ENCODE results near the gene NKX1-1.
"Not testable (repeated sequence)": the region's sequence is repeated elsewhere in the genome, so short reads cannot be mapped to it uniquely, and the experiment has no call there.

NKX1-1 gene

DNA sequence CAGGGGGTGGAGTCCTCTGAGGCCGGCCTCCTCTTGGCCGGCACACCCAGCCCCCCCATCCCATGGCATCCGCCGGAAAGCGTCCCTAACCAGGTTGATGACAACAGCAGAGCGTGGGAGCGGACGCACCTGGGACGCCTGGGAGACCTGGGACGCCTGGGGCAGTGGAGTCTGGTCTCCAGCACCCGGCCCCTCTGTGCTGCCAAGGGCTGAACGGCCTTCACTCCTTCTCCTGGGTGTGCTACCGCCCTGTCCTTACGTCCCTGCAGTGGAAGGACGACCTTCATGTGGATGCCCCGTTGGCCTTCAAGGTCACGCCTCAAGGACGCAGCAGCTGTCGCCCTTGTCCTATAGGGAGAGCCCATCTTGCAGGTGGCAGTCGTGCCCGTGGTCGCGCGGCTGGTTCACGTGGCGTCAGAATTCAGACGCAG lies 26.9 kb downstream of the NKX1-1 start:
- H3K27ac ChIP-seq (ENCODE audit: low read length) = no peak overlapping the region
- no peak overlapping the region for H3K4me3 ChIP-seq (ENCODE audit: low read length)
- no peak overlapping the region for H3K9ac ChIP-seq (ENCODE audit: low read length)
- no peaks in the 10 kb centered on the region for H3K9me3 ChIP-seq (ENCODE audit: control insufficient read depth, low read depth, low read length)
- H3K36me3 ChIP-seq (ENCODE audit: control insufficient read depth, low read depth, low read length) = no peaks in the 10 kb centered on the region
- no peaks in the 10 kb centered on the region for H3K4me1 ChIP-seq (ENCODE audit: control insufficient read depth, low read depth, low read length)
- H3K27me3 ChIP-seq (ENCODE audit: control insufficient read depth, insufficient read depth, low read length) = no peaks in the 10 kb centered on the region

DNA sequence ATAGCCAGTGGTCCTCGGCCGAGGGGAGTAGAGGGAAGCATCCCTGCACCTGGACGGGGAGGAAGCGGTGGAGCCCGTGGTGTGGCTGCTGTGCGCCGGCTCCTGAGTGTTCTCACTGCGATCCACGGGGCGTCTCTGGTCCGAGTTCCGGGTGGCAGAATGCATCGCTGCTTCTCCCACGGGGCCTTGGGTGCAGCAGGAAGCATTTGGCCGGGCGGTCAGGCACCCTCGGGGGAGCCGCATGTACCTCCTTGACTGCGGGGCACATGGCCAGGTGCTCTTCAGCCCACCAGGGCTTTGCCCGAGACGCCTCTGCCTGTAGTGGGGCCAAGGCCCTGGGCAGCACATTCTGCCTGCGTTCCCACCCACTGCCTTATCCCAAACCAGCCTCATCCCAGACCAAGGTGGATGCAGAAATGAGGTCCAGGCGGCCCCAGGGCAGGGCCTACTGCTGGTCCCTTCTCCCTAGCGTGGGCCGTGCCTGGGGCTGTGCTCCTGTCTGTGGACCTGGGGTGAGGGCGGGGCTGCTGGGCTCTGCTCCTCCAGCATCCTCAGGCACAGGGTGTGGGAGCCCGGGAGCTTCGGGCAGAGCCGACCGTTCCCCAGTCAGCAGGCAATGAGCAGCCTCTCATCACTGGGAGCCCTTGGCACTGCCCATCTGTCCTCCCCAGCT lies 27.5 kb downstream of the NKX1-1 start:
- Histone ChIP-seq H3K36me3 (ENCODE audit: control insufficient read depth, low read depth, low read length) (no peaks in the 10 kb centered on the region), H3K4me1 (ENCODE audit: control insufficient read depth, low read depth, low read length) (no peaks in the 10 kb centered on the region), H3K27ac (ENCODE audit: low read length) (no peak overlapping the region), H3K9ac (ENCODE audit: low read length) (no peak overlapping the region), H3K9me3 (ENCODE audit: control insufficient read depth, low read depth, low read length) (no peaks in the 10 kb centered on the region), H3K4me3 (ENCODE audit: low read length) (no peak overlapping the region), H3K27me3 (ENCODE audit: control insufficient read depth, insufficient read depth, low read length) (no peaks in the 10 kb centered on the region)

DNA sequence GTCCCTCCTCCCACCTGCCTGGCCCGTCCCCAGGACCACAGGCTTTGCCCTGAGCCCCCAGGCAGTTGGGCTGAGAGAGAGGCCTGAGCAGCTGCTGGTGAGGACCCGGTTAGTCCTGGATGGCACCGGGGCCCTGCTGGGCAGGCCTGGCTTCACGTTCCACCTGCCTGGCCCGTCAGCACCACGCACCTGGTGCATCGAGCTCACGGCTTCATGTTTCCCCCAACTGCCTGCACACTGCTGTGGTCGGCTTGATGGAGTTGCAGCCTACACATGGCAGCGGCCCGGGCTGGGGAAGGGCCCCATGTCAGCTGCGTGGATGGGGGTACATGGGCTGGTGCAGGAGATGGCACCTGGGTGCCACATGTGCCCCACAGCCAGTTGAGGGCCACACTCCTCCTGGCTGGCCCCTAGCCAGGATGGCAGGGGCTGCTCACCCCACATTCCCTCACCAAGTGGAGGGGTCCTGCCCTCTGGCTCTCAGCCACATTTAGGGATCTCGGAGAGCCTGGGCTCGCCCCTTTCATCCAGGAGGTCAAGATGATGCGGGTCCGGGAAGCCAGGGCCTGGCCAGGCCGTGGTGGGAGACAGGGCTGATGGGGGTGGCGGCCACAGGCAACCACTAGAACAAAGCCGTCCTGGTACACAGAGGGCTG lies 28.5 kb downstream of the NKX1-1 start:
- Histone ChIP-seq H3K27ac (ENCODE audit: low read length) (no peak overlapping the region), H3K9ac (ENCODE audit: low read length) (no peak overlapping the region), H3K4me3 (ENCODE audit: low read length) (no peak overlapping the region), H3K4me1 (ENCODE audit: control insufficient read depth, low read depth, low read length) (no peaks in the 10 kb centered on the region), H3K9me3 (ENCODE audit: control insufficient read depth, low read depth, low read length) (no peaks in the 10 kb centered on the region), H3K27me3 (ENCODE audit: control insufficient read depth, insufficient read depth, low read length) (no peaks in the 10 kb centered on the region), H3K36me3 (ENCODE audit: control insufficient read depth, low read depth, low read length) (no peaks in the 10 kb centered on the region)

DNA sequence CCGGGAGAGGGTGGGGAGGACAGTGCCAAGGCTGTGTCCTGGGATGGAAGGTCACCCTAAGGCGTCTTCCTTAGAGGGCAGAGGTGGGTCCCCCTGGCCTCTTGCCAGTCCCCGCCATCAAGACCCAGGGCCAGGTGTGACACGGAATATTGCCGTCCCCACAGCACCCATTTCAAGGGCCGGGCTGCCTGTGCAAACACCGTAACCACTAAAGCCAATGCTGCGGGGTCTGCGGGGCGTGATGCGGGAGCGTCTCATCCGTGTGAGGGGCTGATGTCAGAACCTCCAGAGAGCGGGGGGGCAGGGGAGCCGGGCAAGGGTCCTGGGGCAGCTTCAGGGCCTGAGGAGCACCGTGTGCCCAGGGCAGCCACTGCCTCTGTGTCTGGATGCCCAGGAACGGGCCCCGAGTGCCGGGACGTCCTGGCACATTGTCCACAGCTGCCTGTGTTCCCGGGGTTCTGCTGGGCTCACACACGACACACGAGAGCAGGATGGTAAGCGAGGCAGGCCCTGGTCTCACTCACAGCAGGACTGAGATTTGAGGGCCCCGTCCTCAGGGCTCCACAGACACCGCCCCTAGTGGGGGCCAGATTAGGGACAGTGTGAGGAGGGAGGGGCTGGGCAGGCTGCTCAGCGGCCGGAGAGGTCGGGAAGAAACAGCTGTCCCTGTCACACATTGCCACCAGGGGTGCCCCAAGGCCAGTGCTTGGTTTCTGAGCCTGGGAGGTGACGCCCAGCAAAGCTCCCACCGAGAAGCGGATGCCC lies 29.2 kb downstream of the NKX1-1 start:
- Histone ChIP-seq H3K9me3 (ENCODE audit: control insufficient read depth, low read depth, low read length) (no peaks in the 10 kb centered on the region), H3K36me3 (ENCODE audit: control insufficient read depth, low read depth, low read length) (no peaks in the 10 kb centered on the region), H3K9ac (ENCODE audit: low read length) (no peak overlapping the region), H3K27me3 (ENCODE audit: control insufficient read depth, insufficient read depth, low read length) (no peaks in the 10 kb centered on the region), H3K4me3 (ENCODE audit: low read length) (no peak overlapping the region), H3K27ac (ENCODE audit: low read length) (no peak overlapping the region), H3K4me1 (ENCODE audit: control insufficient read depth, low read depth, low read length) (no peaks in the 10 kb centered on the region)

DNA sequence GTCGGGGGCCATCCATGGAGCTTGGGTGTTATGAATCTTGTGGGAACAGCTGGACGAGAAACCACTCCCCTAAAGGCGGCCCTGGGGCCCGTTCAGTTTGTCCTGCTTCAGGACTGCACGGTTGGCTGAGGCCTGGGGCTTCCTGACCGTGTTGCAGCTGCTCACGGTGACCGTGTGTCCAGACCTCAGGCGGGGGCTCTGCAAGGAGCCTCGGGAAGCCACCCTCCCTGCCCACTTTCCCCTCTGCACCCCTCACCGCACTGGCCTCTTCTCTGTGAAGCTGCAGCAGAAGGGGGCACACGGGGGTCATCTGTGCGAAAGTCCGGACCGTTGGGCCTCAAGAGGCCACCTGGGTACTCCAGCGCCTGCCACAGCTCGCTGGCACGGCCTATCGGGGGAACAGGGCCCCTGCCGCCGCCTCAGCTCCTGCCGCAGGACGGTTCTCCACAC lies 29.8 kb downstream of the NKX1-1 start:
- Histone ChIP-seq H3K9ac (ENCODE audit: low read length) (no peak overlapping the region), H3K9me3 (ENCODE audit: control insufficient read depth, low read depth, low read length) (no peaks in the 10 kb centered on the region), H3K4me3 (ENCODE audit: low read length) (no peak overlapping the region), H3K27ac (ENCODE audit: low read length) (no peak overlapping the region), H3K36me3 (ENCODE audit: control insufficient read depth, low read depth, low read length) (no peaks in the 10 kb centered on the region), H3K4me1 (ENCODE audit: control insufficient read depth, low read depth, low read length) (no peaks in the 10 kb centered on the region), H3K27me3 (ENCODE audit: control insufficient read depth, insufficient read depth, low read length) (no peaks in the 10 kb centered on the region)

DNA sequence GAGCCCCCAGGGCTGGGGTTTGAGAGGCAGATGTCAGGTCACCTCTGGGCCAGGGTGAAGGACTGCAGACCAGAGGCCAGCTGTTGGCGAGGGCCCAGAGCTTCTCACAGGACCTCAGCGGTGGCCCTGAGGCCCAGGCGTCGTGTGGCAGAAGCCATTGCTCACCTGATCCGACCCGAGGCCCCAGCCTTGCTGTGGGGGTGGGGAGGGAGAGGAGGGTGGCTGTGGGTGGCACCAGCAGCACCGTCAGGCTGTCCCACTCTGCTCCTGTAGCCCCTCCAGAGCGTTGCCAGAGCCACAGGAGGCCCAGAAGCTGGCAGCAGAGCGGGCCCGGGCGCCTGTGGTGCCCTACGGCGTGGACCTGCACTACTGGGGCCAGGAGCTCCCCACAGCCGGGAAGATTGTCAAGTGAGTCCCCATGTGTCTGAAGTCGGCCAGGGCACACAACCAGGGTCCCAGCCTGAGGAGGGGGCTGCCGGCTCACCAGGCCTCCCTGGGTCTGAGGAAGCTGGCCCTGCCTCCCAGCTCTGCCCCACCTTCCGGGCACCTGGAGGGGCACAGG lies 30.4 kb downstream of the NKX1-1 start:
- Histone ChIP-seq H3K9me3 (ENCODE audit: control insufficient read depth, low read depth, low read length) (no peaks in the 10 kb centered on the region), H3K9ac (ENCODE audit: low read length) (no peak overlapping the region), H3K4me1 (ENCODE audit: control insufficient read depth, low read depth, low read length) (no peaks in the 10 kb centered on the region), H3K4me3 (ENCODE audit: low read length) (no peak overlapping the region), H3K27ac (ENCODE audit: low read length) (no peak overlapping the region), H3K27me3 (ENCODE audit: control insufficient read depth, insufficient read depth, low read length) (no peaks in the 10 kb centered on the region), H3K36me3 (ENCODE audit: control insufficient read depth, low read depth, low read length) (no peaks in the 10 kb centered on the region)

DNA sequence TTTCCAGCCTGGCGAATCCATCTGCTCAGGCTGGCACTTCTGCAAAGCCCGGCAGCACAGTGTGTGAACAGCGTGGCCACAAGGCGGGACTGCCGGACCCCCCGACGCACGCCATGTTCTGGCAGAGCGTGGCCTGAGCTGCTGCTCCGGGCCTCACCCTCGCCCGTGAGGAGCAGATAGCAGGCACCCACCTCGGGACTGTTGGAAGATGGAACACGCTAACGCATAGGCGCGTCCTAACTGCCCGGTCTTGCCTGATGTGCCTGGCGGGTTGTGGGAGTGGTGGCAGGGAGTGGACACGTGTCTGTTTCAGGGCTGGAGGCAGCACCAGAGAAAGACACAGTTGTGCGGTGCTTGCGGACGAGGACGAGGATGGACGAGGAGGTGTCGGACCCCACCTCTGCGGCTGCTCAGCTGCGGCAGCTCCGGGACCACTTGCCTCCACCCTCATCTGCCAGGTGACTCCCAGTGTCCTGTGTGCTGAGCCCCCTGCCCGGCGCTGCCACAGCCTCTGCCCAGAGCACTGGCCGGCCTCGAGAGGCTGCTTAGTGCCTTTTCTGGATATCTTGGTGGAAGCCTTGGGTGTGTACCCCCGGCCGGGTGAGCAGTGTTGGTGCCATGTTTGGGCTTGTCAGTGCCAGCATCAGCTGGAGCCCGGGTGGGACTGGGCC lies 31.1 kb downstream of the NKX1-1 start:
- Histone ChIP-seq H3K9ac (ENCODE audit: low read length) (no peak overlapping the region), H3K9me3 (ENCODE audit: control insufficient read depth, low read depth, low read length) (no peaks in the 10 kb centered on the region), H3K4me3 (ENCODE audit: low read length) (no peak overlapping the region), H3K27ac (ENCODE audit: low read length) (no peak overlapping the region), H3K27me3 (ENCODE audit: control insufficient read depth, insufficient read depth, low read length) (no peaks in the 10 kb centered on the region), H3K36me3 (ENCODE audit: control insufficient read depth, low read depth, low read length) (no peaks in the 10 kb centered on the region), H3K4me1 (ENCODE audit: control insufficient read depth, low read depth, low read length) (no peaks in the 10 kb centered on the region)

DNA sequence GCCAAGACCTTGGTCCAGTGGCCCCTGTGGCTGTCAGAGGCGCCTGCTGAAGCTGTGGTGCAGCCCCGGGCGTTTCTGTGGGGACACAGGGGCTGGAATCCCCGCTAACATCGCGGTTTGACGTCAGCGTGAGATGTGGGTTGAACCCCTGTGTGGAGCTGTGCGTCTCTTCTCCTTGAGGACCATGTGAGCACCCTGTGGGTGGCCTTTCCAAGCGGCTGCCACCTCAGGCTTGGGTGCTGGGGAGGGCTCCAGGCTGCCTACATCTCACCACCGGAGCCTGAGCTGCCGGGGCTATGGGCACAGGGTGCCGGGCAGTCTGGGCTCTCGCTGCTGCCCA lies 31.6 kb downstream of the NKX1-1 start:
- H3K27ac ChIP-seq (ENCODE audit: low read length) = no peak overlapping the region
- no peaks in the 10 kb centered on the region for H3K9me3 ChIP-seq (ENCODE audit: control insufficient read depth, low read depth, low read length)
- H3K27me3 ChIP-seq (ENCODE audit: control insufficient read depth, insufficient read depth, low read length) = no peaks in the 10 kb centered on the region
- H3K9ac ChIP-seq (ENCODE audit: low read length) = no peak overlapping the region
- no peaks in the 10 kb centered on the region for H3K4me1 ChIP-seq (ENCODE audit: control insufficient read depth, low read depth, low read length)
- H3K36me3 ChIP-seq (ENCODE audit: control insufficient read depth, low read depth, low read length) = no peaks in the 10 kb centered on the region
- no peak overlapping the region for H3K4me3 ChIP-seq (ENCODE audit: low read length)

DNA sequence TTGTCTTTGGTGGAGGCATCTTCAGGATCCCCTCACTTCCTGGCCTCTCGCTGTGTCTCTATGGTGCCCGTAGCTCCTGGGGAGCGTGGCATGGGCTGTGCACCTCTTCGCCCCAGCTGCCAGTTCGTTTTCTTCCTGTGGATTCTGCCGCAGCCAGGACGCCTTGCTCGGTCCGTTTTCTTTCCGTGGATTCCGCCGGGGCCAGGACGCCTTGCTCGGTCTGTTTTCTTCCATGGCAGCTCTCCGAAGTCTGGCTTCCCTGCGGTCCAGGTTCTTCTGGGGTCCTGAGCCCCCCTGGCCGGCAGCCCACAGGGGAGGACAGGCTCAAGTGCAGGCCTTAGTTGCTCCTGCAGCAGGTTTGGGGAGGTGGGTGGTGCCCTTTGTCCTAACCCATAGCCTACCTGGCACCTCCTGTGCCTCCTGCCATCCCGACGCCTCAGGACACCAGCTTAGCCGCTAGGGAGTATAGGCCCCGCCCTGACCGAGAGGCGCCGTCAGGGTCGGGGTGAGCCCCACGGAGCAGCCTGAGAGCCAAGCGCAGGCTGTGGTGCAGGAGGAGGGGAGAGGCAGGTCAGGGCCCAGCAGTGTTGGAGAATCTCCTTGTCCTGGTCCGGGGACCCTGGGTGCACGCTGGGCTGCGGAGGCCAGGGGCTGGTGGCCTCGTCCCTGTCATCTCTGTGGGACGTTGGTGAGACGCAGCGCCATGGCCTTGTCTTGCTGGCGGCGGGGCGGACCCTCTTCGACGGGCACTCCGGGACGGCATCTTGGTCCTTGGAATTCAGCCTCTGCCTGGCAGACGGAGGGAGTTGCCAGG lies 32.1 kb downstream of the NKX1-1 start:
- Histone ChIP-seq H3K9ac (ENCODE audit: low read length) (no peak overlapping the region), H3K27me3 (ENCODE audit: control insufficient read depth, insufficient read depth, low read length) (no peaks in the 10 kb centered on the region), H3K4me1 (ENCODE audit: control insufficient read depth, low read depth, low read length) (no peaks in the 10 kb centered on the region), H3K4me3 (ENCODE audit: low read length) (no peak overlapping the region), H3K9me3 (ENCODE audit: control insufficient read depth, low read depth, low read length) (no peaks in the 10 kb centered on the region), H3K36me3 (ENCODE audit: control insufficient read depth, low read depth, low read length) (no peaks in the 10 kb centered on the region), H3K27ac (ENCODE audit: low read length) (no peak overlapping the region)

DNA sequence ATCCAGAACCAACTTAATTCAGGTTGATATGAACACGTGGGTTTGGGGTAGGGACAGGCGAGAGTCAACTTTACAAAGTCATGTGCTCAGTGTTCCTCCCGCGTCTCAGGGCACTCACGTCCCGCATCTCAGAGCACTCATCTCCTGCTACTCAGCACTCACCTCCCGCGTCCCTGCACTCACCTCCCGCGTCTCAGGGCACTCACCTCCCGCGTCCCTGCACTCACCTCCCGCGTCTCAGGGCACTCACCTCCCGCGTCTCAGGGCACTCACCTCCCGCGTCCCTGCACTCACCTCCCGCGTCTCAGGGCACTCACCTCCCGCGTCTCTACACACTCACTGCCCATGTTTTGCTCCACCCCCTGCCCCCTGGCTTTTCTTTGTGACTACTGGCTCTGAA lies 33.7 kb downstream of the NKX1-1 start:
- not testable (repeated sequence) for H3K4me3 ChIP-seq (ENCODE audit: low read length); H3K9ac ChIP-seq (ENCODE audit: low read length); H3K27ac ChIP-seq (ENCODE audit: low read length); H3K27me3 ChIP-seq (ENCODE audit: control insufficient read depth, insufficient read depth, low read length); H3K36me3 ChIP-seq (ENCODE audit: control insufficient read depth, low read depth, low read length); H3K4me1 ChIP-seq (ENCODE audit: control insufficient read depth, low read depth, low read length); H3K9me3 ChIP-seq (ENCODE audit: control insufficient read depth, low read depth, low read length)
